ENCODE measurements around the gene ZBTB16. TPM values are rescaled to one million over a fixed set of nuclear protein-coding genes. Genes with fewer than 3 reads are reported as not detected.

ZBTB16 gene
- total and polyA plus RNA-seq, 2 of the 13 experiments (the other 11 are each of a cell fraction or from before 2014, with no cell fraction given): not detected

DNA sequence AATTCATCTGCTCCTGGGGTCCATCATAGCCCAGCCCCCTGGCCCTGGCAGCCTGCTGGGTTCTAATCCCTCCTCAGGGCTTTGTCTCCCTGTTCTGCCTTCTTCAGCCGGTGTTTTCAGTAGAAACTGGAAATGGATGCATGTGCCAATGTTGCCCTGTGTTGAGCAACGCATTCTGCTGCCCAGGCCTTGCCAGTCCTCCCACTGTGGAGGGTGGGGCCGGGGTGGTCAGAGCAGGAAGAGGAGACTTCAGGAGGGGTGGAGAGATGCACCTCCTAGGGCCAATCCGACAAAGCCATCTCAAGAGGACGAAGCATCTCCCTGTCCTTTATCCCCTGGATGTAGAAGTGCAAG lies 27.6 kb upstream of the ZBTB16 start (continued):
- TF ChIP-seq FUBP1 (CRISPR knock-in tag; IDR thresholded peaks at IDR 0.05; ENCODE audit: borderline replicate concordance): no peak
- TF ChIP-seq MAFF (IDR thresholded peaks at IDR 0.05; ENCODE audit: low read depth, low read length): no peak
- TF ChIP-seq TRIM24 (CRISPR knock-in tag; IDR thresholded peaks at IDR 0.05): no peak
- TF ChIP-seq TIGD3 (CRISPR knock-in tag; IDR thresholded peaks at IDR 0.05; ENCODE audit: borderline replicate concordance): no peak
- TF ChIP-seq ARID2 (CRISPR knock-in tag; IDR thresholded peaks at IDR 0.05; ENCODE audit: borderline replicate concordance): no peak
- no peak for TF ChIP-seq PHF20 (CRISPR knock-in tag; IDR thresholded peaks at IDR 0.05)

DNA sequence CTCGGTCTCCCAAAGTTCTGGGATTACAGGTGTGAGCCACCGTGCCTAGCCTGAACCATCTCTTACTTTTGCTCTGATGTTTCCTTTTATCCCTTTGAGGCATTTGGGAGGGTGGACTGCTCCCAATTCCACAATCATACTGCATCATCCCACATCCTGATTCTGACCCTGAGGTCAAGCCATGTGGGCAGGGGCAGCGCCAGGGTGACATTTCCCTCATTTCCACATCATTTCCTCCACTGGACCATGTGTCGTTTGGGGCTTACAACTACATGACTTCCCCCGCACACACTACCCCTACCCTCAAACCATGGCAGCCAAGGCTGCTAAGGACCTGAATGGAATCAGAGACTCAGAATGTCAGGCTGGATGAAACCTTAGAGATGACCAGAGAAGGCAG lies 26.4 kb upstream of the ZBTB16 start:
- Histone ChIP-seq H3K9ac (ENCODE audit: insufficient read depth, low read depth, low read length) (no peak overlapping the region), H3K27me3 (ENCODE audit: control insufficient read depth in 1 of 2, insufficient read depth in 2 of 2, low read length in 2 of 2) (peaks cover 3 to 22% of the 10 kb centered on the region in 2 experiments; a peak in 4 of 5 replicates), H3K4me1 (ENCODE audit: insufficient read depth, low read length) (peaks cover 5% of the 10 kb centered on the region; the same call in 1 of the 2 replicates), H3K4me2 (ENCODE audit: low read depth, low read length) (no peak overlapping the region), H3K36me3 (replicated peaks in 1 of 2; ENCODE audit: control insufficient read depth in 1 of 2, insufficient read depth in 2 of 2, low read length in 2 of 2) (no peaks in the 10 kb centered on the region), H3K27ac (ENCODE audit: extremely low read length, insufficient read depth, low read length) (no peak overlapping the region), H2AFZ (ENCODE audit: low read length) (no peak overlapping the region), H3K9me3 (ENCODE audit: low read length) (no peaks in the 10 kb centered on the region), H3K4me3 (replicated peaks in 1 of 3; ENCODE audit: insufficient read depth in 1 of 3, low read depth in 2 of 3, low read length in 3 of 3) (no peak overlapping the region), H3K79me2 (ENCODE audit: insufficient read depth, low read length) (no peaks in the 10 kb centered on the region), H4K20me1 (ENCODE audit: insufficient read depth, low read length) (no peaks in the 10 kb centered on the region)
- POLR2A ChIA-PET: no interaction called here
- no peak for ATAC-seq
- WGBS (ENCODE audit: low lambda C conversion rate): 53% methylated on average over 5 of the region's 5 CpGs
- no TSS peak for BruUV-seq (replicated peaks)
- no peak for DNase-seq (ENCODE audit: low spot score)
- CTCF ChIA-PET (ENCODE audit: low intra/inter-chr PET ratio, low total read pairs): no interaction called here
- in situ Hi-C loops (cut with HindIII; ENCODE audit: extremely low pct_ligation_motif_present, low pct_unique_long_range_greater_than_20kb) (no loop called here), intact Hi-C loops (cut with micrococcal nuclease; ENCODE audit: unreplicated experiment) (no loop called here)
- no peak for FAIRE-seq
- TF ChIP-seq NCOA5 (CRISPR knock-in tag; IDR thresholded peaks at IDR 0.05): no peak
- TF ChIP-seq RFX5 (IDR thresholded peaks at IDR 0.05; ENCODE audit: low read depth, low read length): no peak
- TF ChIP-seq ZNF576 (CRISPR knock-in tag; IDR thresholded peaks at IDR 0.05): no peak
- no peak for TF ChIP-seq ZNF234 (CRISPR knock-in tag; conservative IDR thresholded peaks at IDR 0.05)
- no peak for TF ChIP-seq TAF15 (IDR thresholded peaks at IDR 0.05; ENCODE audit: low read depth, low read length, poor library complexity, severe bottlenecking)
- no peak for TF ChIP-seq ZNF652 (CRISPR knock-in tag; IDR thresholded peaks at IDR 0.05; ENCODE audit: borderline replicate concordance, low read depth)
- TF ChIP-seq ZNF232 (CRISPR knock-in tag; IDR thresholded peaks at IDR 0.05; ENCODE audit: borderline replicate concordance): no peak
- no peak for TF ChIP-seq TOE1 (CRISPR knock-in tag; IDR thresholded peaks at IDR 0.05)
- no peak for TF ChIP-seq DNMT3B (CRISPR knock-in tag; conservative IDR thresholded peaks at IDR 0.05)
- no peak for TF ChIP-seq ZBTB39 (CRISPR knock-in tag; IDR thresholded peaks at IDR 0.05)
- TF ChIP-seq HINFP (CRISPR knock-in tag; IDR thresholded peaks at IDR 0.05; ENCODE audit: low read depth): no peak

All from HepG2 (cell line).